NCI-H748 (cell line): ENCODE measurements around the gene EIF3C.
"Not testable (repeated sequence)": the region's sequence is repeated elsewhere in the genome, so short reads cannot be mapped to it uniquely, and the experiment has no call there.

Experiments used
- DNase-seq: peaks from one replicate; lab custom pipeline; 2025; ENCODE audit not compliant: unreplicated experiment; lab: John Stamatoyannopoulos, UW

EIF3C gene, protein sequence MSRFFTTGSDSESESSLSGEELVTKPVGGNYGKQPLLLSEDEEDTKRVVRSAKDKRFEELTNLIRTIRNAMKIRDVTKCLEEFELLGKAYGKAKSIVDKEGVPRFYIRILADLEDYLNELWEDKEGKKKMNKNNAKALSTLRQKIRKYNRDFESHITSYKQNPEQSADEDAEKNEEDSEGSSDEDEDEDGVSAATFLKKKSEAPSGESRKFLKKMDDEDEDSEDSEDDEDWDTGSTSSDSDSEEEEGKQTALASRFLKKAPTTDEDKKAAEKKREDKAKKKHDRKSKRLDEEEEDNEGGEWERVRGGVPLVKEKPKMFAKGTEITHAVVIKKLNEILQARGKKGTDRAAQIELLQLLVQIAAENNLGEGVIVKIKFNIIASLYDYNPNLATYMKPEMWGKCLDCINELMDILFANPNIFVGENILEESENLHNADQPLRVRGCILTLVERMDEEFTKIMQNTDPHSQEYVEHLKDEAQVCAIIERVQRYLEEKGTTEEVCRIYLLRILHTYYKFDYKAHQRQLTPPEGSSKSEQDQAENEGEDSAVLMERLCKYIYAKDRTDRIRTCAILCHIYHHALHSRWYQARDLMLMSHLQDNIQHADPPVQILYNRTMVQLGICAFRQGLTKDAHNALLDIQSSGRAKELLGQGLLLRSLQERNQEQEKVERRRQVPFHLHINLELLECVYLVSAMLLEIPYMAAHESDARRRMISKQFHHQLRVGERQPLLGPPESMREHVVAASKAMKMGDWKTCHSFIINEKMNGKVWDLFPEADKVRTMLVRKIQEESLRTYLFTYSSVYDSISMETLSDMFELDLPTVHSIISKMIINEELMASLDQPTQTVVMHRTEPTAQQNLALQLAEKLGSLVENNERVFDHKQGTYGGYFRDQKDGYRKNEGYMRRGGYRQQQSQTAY

DNA sequence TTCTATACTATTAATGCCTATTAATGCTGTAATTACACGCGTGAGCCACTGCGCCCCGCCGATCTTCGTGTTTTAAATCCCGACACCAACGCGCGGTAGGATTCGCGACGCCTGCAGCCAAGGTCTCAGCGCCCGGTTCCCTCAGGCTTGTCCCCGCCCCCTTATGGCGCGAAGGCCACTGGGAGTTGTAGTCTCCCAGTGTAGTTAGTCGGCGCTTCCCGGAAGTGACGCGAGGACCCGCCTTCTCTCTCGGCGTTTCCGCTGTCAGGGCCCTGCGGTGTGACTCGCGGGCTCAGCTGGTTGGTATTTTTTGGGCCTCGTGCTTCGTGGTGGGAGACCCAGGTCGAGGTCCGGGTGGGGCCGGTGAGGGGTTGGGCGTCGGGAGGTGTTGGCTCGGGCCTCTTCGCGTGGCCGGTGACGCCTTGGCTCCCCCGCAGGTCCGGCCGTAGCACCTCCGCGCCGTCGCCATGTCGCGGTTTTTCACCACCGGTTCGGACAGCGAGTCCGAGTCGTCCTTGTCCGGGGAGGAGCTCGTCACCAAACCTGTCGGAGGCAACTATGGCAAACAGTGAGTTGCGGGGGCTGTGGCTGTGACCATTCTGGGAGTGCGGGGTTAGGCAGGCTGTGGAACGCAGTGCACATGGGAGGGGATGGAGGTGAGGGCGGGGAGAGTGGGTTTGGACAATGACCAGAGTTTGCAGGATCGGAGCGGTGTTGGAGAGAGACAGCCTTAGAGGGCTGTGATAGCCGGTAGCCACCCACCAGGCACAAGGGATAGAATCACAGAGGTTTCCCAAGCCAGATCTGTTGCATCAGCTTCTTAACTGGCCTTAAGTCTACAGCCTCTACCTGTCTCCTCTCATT lies at the start of gene EIF3C:
Gene EIF3C, plus strand, starts transcription at position 245 of the 864 bp plus-strand sequence. Its CDS starts 223 bp downstream, at position 468.
- DNase-seq: not testable (repeated sequence)

DNA sequence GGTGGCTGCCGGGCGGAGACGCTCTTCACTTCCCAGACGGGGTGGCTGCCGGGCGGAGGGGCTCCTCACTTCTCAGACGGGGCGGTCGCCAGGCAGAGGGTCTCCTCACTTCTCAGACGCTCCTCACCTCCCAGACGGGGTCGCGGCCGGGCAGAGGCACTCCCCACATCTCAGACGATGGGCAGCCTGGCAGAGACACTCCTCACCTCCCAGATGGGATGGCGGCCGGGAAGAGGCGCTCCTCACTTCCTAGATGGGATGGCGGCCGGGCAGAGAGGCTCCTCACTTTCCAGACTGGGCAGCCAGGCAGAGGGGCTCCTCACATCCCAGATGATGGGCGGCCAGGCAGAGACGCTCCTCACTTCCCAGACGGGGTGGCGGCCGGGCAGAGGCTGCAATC lies 45.0 kb upstream of the EIF3C start:
- not testable (repeated sequence) for DNase-seq

DNA sequence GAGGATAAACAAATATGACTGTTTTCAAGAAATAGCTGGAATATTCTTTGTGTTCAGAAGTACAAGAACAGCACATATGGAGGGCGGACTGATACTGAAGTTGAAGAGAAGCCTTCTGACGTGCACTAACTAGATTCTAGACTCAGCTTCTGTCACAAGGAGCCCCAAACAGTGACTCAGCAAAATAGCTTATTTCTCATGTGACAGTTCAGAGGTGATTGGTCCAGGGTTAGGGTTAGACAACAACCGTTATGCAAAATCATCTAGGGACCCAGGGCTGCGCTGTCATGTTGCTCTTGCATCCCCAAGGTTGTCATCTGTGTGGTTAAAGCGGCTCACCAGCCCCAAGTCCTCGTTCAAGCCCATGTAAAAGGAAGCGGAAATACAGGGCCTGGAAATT lies 43.8 kb upstream of the EIF3C start:
- not testable (repeated sequence) for DNase-seq

DNA sequence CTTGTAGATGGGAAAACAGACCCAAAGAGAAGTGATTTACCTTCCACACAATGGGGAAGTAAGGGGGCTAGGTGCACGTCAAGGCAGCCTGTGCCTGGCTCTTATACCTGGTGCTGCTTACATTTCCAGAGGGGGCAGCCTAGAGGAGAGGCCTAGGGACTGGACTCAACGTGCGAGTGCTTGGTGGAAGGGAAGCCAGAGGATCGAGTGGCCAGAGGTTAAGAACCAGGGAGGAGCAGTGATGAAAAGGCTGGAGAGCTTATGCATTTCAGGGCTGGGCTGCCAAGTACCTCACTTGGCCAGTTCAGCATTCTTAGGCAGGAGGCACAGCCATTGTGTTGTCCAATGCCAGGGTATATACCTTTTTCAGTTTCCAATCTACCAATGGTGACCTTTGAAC lies 43.1 kb upstream of the EIF3C start:
- DNase-seq: not testable (repeated sequence)

DNA sequence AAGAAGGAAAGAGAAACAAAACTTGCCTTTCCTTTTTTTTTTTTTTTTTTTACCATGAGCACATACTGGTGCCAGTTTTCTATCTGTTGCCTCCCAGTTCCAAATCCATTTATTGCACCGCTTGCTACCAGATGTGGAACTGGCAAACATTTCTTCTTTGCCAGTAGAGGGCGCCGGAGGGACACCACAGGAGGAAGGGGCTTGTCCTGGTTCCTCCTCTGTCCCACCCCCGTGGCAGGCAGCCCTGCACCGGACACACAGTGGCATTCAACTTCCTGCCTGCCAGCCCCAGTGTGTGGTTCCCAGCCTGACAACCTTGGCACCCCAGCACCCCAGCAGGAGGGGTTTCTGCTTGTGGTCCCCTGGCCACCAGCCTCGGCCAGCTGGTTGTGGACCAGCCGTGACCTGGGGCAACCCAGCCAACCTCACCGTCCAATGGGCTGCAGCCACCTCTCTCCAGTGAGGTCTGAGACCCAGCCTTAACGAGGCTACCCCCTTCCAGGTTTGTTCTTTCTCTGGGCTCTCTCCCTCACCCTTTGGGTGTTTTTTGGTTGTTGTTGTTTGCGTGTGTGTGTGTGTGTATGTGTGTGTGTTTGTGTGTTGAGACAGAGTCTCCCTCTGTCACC lies 22.8 kb upstream of the EIF3C start:
- DNase-seq: not testable (repeated sequence)

DNA sequence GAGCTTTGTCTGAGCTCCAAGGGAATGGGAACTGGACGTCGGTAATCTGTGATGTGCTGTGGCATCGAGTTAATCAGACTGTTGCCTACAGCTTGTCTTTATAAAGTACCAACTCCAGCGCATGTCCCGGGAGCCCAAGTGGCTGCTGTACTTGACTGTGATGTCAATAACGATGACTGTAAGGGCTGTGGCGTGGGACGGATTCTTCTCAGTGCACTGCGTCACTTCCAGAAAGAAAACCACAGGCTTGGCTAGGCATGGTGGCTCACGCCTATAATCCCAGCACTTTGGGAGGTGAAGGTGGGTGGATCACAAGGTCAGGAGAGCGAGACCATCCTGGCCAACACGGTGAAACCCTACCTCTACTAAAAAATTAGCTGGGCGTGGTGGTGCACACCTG lies 21.8 kb upstream of the EIF3C start:
- not testable (repeated sequence) for DNase-seq

DNA sequence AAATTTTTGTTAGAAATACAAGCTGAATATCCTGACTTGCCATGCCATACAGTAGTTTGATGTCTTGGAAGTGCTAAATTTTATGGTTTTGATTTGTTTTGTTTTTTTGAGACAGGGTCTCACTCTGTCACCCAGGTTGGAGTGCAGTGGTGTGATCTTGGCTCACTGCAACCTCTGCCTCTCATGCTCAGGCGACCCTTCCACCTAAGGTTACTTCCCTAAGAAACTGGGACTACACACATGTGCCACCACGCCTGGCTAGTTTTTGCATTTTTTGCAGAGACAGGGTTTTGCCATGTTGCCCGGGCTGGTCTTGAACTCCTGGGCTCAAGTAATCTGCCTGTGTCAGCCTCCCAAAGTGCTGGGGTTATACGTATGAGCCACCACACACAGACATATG lies 19.5 kb upstream of the EIF3C start:
- not testable (repeated sequence) for DNase-seq

DNA sequence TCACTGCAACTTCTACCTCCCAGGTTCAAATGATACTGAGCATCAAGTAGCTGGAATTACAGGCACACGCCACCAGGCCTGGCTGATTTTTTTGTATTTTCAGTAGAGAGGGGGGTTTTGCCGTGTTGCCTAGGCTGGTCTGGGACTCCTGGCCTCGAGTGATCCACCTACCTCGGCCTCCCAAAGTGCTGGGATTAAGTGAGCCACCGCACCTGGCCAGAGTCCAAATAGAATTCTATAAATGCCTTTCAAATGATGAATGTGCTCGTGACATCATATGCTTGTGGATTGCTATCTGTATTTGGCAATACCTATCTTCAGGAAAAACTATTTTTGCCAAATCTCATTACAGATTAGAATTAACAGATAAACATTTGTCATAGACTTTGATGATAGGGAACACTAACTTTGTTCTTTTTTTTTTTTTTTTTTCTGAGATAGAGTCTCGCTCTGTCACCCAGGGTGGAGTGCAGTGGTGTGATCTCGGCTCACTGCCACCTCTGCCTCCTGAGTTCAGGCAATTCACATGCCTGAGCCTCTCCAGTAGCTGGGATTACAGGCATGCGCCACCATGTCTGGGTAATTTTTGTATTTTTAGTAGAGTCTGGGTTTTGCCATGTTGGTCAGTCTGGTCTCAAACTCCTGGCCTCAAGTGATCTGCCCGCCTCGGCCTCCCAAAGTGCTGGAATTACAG lies 17.9 kb upstream of the EIF3C start:
- DNase-seq: not testable (repeated sequence)

DNA sequence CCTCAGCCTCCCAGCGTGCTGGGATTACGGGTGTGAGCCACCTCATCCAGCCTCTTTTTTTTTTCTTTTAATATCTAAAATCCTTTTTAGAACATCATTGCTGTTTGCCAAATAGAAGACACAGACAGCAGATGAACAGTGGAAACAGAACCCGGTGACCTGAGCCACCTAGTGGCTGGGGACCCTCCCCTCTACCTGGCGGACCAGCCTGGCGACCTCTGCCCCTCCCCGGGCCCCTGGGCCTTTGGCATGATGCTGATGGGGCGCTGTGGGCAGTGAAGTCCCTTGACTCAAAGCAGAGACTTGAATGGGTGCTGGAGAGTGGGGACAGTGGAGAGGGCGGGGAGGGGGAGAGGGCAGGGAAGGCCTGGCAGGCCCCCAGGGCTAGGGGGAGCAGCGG lies 11.5 kb upstream of the EIF3C start:
- DNase-seq: not testable (repeated sequence)

DNA sequence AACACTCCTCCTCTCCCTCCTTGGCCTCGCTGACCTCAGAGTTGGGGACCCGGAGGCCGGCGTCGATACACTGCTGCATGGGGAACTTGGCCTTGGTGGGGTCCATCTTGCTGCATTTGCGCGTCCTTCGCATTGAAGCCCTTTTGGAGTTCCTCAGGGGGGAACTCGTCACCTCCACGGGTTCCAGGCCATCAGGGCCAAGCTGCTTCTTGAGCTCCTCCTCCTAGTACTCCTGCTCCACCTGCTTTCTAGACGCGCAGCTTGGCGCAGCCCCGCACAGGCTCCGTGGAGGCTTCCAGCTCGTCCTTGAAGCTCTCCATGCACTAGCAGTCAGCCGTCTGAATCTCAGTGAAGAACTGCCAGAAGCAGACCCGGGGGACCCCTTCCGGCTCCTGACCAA lies 10.9 kb upstream of the EIF3C start:
- DNase-seq: not testable (repeated sequence)

DNA sequence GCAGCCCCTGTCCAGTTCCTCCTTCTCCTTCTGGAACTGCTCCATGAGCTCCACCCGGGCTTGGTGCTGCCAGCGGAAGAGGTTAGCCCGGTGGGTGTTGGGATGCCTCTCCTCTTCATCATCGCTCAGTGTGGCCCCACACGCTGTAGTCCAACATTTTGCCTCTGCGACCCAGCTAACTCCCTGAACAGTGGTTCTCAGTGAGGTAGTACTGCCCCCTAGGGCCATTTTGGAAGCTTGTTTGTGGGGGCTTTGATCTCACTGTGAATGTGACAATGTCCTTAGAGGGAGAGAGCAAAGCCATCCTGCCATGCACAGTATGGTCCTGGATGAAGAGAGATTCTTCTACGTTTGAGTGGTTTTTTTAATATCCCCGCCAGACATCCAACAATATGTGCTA lies 9.9 kb upstream of the EIF3C start:
- not testable (repeated sequence) for DNase-seq

DNA sequence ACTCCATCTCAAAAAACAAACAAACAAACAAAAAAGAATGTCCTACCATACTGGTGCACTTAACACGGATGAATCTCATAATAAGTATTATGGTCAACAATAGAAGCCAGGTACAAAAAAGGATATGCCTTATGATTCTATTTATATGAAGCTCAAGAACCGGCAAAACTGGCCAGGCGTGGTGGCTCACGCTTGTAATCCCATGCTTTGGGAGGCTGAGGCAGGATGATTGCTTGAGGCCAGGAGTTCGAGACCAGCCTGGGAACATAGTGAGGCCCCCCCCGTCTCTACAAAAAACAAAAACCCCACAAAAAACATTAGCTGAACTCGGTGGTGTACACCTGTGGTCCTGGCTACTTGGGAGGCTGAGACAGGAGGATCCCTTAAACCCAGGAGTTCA lies 7.0 kb upstream of the EIF3C start:
- not testable (repeated sequence) for DNase-seq

DNA sequence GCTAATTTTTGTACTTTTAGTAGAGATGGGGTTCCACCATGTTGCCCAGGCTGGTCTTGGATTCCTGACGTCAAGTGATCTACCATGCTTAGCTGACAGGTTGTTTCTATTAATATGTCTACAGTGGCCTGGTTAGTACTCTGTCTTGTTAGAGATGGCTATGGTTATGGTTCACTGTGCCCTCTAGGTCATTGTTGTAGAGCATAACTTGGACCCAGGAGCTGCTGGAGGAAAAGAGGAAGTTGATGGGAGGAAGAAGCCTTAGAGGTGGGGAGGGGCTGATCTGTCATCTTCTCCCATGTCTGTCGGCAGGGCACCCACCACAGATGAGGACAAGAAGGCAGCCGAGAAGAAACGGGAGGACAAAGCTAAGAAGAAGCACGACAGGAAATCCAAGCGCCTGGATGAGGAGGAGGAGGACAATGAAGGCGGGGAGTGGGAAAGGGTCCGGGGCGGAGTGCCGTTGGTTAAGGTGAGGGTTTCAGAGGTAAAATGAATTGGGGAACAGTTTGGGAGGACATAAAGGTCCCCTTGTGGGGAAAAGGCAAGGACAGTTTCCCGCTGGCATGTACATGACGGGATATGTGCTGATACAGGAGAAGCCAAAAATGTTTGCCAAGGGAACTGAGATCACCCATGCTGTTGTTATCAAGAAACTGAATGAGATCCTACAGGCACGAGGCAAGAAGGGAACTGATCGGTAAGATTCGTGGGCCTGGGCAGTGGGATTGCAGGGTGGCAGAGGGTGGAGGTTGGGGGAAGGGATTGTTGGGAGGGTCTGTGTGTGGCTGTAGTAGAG lies 11.8 kb downstream of the EIF3C start:
- not testable (repeated sequence) for DNase-seq

DNA sequence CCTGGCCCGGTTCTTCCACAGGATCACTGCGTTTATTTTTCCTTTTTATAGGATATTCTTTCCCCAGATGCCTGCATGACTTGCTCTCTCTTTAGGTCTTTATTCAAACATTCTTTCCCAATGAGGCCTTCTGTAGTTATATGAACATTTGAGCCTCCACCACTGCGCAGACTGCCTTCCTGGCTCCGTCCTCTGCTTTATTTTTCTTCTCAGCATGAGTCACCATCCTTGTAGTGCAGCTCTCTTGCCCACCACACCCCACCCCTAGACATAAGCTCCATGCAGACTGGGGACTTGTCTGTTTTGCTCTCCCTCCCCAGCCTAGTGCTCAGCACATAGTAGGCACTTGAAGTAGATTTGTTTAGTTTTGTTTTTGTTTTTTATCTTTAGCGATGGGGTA lies 20.0 kb downstream of the EIF3C start:
- not testable (repeated sequence) for DNase-seq

DNA sequence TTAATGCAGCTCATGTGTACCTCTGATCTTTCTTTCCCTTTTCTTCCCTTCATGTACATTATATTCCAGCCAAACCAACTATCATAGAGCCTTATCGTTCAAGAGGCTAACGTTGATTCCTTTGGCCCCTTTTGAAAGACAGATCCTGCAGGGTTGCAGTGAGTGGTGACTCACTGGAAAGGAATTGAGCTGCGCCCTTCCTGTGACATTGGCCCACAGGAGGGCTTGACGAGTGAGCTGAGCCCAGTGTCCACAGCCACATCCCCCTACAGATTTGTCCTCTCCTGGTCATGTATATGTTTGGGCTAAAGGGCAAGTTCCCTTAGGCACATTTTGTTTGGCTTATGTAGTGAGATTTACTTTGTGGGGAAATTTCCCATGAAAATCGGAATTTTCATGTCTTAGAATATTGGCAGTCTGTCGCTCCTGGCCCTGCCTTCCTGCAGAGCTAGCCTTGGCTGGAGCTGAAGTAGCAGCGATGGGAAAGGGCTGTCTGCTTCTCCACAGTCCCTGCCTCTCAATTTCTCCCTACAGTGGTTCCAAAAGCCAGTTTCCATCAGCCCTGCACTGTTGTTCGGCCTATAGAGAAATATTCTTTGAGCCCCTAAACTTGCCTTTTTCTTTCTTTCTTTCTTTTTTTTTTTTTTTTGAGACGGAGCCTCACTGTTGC lies 21.3 kb downstream of the EIF3C start:
- DNase-seq: not testable (repeated sequence)

DNA sequence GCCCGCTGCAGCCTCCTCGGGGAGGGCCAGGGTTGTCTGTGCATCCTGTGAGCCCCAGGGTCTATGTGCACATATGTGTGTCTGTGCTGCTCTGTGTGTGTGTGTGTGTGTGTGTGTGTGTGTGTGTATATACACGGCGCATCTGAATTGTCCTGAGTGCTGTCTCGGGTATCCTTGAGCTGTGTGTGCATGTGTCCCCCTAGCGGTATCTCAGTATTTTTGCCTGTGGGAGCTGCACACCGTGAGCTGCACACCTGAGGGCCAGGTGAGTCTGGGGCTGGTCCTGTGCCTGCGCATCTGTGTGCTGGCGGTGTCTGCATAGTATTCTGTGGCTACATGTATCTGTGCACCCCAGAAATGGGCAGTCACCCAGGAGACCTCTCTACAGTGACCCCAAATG lies 28.5 kb downstream of the EIF3C start:
- not testable (repeated sequence) for DNase-seq

DNA sequence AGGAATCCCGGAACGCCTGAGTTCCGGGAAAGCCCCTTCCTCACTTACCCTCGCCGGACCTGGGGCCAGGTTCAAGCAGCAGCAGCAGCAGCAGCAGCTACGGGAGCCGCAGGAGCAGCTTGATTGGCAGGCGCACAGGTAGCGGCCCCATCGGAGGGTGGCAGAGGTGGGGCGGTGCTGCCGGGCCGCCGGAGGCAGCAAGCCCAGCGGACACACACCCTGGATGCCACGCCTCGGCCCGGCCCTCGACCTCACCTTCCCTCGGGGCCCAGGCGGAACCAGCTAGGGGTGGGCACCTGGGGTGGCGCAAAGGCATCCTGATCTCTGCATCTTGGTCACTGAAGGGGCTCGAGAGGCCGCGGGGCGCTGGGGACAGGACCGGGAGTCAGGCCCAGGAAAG lies 29.4 kb downstream of the EIF3C start:
- DNase-seq: not testable (repeated sequence)

DNA sequence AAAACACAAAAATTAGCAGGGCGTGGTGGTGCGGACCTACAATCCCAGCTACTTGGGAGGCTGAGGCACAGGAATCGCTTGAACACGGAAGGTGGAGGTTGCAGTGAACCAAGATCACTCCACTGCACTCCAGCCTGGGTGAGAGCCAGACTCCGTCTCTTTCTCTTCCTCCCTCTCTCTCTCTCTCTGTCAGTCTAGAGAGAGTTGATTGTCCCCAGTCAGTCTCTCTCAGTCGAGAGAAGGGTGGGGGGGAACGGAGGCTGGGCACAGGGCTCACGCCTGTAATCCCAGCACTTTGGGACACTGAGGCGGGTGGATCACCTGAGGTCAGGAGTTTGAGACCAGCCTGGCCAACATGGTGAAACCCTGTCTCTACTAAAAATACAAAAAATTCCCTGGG lies 30.0 kb downstream of the EIF3C start:
- not testable (repeated sequence) for DNase-seq
